Activated T-cell treated with anti-CD3 and anti-CD28 coated beads, Interleukin-2, amount 50 U/mL, for 48 hours (primary cell): ENCODE measurements around the gene UBALD1.

Source experiments
- DNase-seq, 2 experiments: peaks; one replicate each; pipeline ENCODE4 v3.0.0-alpha.2; 2020

UBALD1 gene

GRCh38 chr16:4641895-4642294 lies 27.2 kb upstream of the UBALD1 start:
- no peak for DNase-seq

- DNase-seq = no peak
Measured at GRCh38 chr16:4641306-4641687, 26.6 kb upstream of the UBALD1 start.

GRCh38 chr16:4640572-4641305 lies 26.1 kb upstream of the UBALD1 start:
- no peak for DNase-seq

- no peak for DNase-seq
Measured at GRCh38 chr16:4639899-4640509, 25.3 kb upstream of the UBALD1 start.

DNA sequence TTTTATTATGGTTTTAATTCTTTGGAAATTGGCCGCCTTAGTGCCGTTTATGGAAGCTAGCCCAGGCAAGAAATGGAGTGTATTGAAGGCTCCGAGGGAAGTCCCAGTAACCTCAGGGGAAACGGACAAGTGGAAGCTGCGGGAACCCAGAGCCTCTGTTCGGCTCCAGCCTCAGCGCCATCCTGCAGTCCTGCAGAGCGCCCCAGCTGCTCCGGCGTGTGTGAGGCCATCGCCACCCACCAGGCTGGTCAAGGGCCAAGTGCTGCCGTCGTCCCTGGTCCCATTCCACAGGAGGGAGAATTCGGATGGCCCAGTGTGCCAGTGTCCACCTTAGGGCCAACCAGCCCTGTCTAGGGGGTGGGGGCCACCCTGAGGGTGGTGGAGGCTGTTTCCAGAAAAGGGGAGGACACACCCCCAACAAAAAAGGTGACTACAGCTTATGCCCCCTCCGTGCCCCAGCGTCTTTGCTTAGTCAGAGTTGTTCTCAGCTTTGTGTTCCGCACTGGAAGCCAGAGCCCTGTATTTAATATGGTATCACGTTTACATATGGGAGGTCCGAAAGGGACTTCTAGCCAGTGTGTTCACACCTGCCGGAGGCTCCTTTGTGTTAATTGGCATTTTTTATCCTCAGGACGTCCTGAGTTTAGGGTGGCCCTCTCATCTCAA lies 22.9 kb upstream of the UBALD1 start:
- no peak for DNase-seq

DNA sequence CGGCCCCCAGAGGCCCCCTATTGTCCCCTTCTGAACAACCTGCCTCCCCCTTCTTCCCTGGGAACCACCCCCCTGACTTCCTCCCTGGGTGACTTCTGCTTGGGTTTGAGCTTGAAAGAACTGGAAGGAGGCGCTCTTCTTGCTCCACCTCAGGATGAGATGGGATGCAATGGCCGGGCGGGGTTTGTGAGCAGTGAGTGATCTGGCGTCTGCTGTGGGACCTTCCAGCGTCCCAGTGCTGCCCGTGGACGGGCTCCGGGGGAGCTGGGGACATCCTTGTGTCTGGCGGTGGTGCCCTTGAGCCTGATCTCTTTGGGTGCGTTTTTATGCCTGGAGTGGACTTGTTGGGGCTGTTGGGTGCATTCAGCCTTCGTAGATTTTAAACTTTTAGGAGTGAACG lies 21.5 kb upstream of the UBALD1 start:
- DNase-seq = no peak

GRCh38 chr16:4634768-4635167 lies 20.1 kb upstream of the UBALD1 start:
- no peak for DNase-seq

- DNase-seq = no peak
Measured at GRCh38 chr16:4633910-4634635, 19.4 kb upstream of the UBALD1 start.

DNA sequence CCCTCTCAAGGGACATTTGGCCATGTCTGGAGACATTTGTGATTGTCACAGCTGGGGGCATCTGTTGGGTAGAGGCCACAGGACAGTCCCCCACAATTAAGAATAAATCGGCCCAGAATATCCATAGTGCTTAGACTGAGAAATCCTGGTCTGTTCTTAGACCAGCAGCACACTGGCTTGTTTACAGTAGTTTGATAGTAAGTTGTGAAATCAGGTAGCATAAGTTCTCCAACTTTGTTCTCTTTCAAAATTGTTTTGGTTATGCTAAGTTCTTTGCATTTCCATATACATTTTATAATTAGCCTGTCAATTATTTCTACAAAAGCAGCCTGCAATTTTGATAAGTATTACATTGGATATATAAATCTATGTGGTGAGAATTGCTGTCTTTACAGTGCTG lies 16.8 kb upstream of the UBALD1 start:
- no peak for DNase-seq

DNA sequence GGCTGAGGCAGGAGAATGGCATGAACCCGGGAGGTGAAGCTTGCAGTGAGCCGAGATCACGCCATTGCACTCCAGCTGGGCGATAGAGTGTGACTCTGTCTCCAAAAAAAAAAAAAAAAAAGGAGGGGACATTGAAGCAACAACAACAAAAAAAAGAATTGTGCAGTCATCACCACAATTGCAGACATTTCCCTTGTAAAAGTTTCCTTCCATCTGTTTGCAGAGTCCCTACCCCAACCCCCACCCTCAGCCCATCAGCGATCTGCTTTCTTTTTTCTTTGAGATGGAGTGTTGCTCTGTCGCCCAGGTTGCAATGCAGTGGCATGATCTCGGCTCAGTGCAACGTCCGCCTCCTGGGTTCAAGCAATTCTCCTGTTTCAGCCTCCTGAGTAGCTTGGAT lies 13.6 kb upstream of the UBALD1 start:
- no peak for DNase-seq

DNA sequence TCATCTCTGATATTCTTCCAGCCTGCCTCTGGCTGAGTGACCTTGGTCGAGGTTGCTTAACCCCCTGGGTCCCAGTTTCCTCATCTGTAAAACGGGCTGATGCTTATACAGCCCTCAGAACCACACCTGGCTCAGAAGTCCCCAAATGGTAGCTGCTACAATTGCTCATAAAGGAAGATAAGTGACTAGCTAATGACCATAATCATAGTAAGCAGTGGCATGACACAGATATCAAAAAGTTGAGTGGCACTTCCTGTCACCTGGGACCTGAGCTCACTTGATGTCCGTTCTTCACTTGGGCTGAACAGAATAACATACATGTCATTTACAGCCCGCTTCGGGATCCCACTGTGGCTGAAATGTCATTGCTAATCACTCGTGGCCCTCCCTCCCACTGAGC lies 11.7 kb upstream of the UBALD1 start:
- DNase-seq = no peak

GRCh38 chr16:4625560-4626159 lies 11.0 kb upstream of the UBALD1 start:
- DNase-seq = no peak

GRCh38 chr16:4624827-4625559 lies 10.3 kb upstream of the UBALD1 start:
- DNase-seq = peak; percentile 88

- DNase-seq = peak; percentile 94 to 95
Measured at GRCh38 chr16:4624015-4624826, 9.5 kb upstream of the UBALD1 start, which contains the start of gene MGRN1. Gene MGRN1, plus strand, starts transcription at chr16:4624826. Its CDS starts 135 bp downstream, at chr16:4624961.

DNA sequence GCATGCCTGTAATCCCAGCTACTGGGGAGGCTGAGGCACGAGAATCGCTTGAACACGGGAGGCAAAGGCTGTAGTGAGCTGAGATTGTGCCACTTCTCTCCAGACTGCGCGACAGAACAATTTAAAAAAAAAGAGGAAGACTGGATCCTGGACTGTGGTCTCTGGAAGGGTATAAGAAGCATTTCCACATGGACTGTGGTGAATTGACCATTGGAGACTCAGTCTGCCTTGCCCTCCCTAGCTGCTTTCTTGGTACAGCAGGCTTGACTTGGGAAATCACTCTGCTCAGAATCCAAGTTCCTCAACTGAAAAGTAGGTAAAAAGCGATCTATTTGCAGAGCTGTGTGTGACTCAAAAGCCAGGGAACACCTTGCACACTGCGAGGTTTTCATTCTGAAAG lies 8.9 kb upstream of the UBALD1 start:
- DNase-seq = no peak

DNA sequence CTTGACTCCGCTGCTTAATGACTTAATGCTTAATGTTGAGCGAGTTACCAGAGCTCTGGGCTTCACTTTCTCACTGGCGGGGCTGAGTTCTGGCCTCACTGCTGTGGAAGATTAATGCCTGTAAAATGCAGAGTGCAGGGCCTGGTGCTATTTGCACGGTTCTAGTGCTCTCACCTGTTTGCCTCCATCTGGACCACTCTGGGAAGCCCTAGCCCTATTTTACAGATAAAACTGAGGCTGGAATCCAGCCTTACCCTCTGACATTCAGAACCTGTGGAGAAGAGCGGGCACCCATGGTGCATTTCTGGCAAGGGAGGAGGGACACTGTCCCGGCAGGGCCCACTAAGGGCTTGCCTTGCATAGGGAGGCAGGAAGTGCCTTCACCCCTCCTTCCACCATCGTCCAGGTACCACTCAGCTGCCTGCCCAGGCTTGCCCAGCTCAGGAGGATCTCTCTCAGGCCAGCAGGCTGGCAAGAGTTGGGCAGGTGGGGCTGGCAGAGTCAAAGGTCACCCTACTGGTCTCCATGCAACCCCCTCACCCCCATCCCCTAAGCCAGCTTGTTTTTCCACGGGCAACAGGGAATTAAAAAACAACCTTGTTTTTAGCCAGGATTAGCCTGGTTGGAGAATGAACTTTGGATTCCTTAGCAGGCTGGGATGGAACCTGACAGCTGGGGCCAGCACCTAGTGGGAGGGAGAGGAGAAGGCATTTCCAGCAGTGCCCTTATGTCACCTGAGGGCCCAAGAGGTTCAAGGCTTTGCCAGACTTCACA lies 4.1 kb upstream of the UBALD1 start:
- DNase-seq = no peak

DNA sequence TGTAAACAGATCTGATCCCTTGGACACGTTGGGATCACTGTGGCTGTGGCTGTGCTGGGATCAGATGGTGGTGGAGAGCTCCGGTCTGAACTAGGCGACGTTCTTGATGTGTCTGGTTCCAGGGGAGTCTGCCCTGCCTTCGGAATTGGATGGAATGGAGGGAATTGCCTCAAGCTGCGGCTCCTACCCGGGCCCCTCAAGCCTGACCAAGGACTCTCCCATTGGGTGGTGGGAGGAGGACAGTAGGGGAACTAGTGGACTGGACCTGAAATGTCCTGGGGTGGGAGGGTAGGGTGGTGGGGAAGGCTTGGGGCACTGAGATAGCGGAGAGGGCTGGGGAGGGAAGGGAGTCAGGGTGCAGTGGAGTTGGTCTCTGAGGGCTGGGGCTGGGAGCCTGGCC lies 3.2 kb upstream of the UBALD1 start:
- DNase-seq = no peak

DNA sequence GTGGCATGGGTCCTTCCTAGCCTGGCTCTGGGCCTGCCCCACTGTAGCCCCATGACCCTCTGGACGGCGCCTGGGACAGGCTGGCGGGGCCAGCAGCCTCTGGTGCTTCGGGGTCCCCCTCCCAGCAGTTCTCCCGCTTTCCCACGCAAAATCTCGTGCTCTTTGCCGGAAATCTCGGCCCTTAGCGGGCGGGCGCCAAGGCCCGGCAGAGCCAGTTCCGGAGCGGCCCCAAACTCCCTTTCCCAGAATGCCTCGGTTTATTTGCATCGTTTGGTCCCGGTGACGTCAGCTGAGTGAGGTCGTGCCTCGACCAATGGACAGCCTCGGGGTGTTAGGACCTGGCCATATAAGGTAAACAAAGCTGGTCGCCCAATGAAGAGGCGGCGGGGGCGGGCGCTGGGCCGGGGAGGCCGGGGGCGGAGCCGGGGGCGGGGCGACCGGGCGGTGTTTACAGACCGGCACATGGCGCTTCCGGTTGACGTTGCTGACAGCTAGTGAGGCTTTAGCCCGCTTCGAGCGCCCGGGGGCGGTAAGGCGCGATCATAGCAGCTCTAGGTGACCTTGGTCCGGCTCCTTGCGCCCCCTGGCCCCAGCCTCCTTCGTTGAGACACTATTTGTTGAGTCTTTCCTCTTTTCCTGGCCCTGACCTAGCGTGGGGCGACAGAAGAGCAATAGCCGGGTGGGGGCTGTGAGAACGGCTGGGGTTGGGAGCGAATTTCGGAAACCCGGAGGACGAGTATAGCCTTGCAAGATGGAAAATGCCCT lies 1.5 kb upstream of the UBALD1 start:
- DNase-seq = peak; percentile 98 to 99

DNA sequence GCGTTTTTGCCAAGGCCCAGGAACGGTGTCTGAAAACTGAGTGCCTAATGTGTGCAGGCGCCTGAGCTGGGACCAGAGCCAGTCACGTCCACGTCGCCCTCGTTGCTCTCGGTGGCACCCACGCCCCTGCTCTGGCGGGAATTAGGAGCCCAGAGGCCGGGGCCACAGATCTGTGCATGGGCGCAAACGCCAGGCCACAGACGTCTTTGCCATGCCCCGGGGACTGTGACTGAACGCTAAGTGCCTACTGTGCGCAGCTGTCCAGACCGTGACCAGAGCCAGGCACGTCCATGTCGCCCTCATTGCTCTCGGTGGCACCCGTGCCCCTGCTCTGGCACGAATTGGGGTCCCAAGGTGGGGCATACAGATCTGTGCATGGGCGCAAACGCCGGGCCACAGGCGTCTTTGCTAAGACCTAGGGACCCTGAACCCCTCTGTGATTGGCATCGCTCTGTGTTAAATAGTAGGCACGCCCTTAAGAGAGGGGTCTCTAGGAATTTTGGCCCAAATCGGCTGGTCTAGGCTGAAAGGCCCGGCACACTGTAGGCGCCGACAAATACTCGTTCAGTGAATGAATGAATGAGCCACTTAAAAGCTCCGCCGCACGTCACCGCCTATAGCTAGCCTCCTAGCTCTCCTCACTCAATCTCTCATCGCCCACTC lies 827 bp upstream of the UBALD1 start:
- DNase-seq = no peak
